ENCODE measurements around the gene TMEM119.

DNA sequence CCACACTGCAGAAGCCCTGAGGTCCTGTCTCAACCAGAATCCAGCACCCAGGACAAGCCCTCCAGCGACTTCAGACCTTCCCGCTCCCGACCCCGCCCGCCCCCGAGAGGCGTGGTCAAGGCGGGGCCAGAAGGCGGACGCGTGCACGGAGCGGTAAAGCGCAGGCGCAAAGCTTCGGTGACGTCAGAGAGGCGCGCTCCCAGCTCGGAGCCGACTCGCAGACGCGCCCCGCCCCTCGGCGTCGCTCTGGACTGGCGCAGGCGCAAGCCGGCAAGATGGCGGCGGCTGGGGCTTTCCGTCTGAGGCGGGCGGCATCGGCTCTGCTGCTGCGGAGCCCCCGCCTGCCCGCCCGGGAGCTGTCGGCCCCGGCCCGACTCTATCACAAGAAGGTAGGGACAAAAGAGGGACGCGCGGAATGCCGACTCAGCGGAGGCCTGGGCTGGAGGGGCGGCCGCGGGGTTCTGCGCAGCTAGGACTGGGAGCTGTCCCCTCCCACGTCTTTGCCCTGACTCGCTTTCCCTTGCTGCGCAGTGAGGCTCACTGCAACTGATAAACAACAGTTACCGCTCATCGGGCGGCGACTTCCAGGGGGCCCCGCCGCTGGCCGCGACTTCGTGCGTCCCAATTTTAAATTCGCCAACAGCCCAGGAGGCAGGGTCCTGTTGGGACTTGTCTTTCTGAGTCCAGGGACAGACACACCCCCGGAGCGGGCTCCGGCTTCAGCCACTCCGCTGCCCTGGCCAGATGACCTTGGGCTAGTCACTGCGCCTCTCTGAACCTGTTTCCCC is 35.3 kb downstream of the TMEM119 start, which contains the start of gene ISCU:
- TF ChIP-seq, protein P1, sequence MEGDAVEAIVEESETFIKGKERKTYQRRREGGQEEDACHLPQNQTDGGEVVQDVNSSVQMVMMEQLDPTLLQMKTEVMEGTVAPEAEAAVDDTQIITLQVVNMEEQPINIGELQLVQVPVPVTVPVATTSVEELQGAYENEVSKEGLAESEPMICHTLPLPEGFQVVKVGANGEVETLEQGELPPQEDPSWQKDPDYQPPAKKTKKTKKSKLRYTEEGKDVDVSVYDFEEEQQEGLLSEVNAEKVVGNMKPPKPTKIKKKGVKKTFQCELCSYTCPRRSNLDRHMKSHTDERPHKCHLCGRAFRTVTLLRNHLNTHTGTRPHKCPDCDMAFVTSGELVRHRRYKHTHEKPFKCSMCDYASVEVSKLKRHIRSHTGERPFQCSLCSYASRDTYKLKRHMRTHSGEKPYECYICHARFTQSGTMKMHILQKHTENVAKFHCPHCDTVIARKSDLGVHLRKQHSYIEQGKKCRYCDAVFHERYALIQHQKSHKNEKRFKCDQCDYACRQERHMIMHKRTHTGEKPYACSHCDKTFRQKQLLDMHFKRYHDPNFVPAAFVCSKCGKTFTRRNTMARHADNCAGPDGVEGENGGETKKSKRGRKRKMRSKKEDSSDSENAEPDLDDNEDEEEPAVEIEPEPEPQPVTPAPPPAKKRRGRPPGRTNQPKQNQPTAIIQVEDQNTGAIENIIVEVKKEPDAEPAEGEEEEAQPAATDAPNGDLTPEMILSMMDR (IDR thresholded peaks at IDR 0.05): no peak
- TF ChIP-seq ZFX (IDR thresholded peaks at IDR 0.05; ENCODE audit: borderline replicate concordance): no peak
